ENCODE results near the gene AIMP1.

AIMP1 gene

DNA sequence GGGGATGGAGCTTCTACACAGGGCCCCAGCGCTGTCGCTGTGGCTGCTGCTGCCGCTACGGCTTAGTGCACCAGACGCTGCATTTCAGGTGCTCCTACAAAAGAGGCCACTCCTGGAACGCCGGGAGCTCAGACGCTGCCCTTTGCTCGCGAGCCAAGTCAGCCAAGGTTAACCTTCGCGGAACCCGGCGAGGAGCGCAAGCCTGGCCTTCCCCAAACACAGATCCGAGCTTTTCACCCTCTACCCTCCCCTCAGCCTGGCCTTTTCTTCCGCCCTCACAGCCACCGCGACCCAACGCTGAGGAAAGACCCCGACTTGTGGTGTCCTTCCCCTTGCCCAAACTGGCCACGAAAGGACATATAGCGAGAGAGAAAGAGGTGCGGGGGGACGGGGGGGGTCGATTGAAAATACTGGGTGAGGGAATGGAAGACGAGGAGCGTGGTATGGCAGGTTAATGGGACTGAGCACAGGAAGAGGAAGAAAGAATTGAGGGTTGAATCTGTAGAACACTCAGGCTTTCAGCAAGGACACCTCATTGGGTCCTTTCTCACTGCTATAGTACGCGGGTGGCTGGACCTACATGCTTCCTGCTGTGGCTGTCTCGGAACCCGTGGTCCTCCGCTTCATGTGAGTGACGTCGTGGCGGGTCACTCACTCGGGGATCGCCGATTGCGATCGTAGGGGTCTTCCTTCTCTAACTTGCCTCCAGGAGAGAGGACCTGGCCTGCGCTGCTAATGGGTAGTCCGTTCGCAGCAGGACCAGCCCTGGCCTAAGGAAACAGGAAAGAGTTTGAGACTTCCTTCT, at the start of gene AIMP1, which contains the start of gene TBCK:
Gene AIMP1, plus strand, starts transcription at position 583 of the 805 bp plus-strand sequence. CDS start 8,460 bp downstream, outside the sequence.
Gene TBCK, minus strand, starts transcription at position 242 of the 805 bp plus-strand sequence. CDS start 7,249 bp downstream, outside the sequence.
- peak; percentile 83 for DNase-seq (ENCODE audit: low read depth)

DNA sequence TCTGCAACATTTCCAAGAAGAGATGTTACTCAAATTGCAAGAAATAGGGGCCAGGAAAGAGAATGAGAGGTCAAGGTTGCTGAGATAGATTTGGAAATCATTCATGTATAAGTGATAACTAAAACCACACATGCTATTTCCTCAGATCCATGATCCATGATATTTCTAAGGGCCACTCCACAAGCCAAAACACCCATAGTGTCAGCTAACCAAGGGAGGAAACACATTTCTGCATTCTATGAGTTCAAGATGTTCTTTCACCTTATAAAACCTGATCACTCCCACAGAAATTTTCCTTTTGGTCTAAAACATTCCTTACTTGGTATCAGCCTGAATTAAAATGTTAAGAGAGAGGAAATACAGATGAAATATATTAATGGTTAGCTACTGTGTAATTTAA, 47.6 kb upstream of the AIMP1 start:
- no peak for DNase-seq (ENCODE audit: low read depth)

DNA sequence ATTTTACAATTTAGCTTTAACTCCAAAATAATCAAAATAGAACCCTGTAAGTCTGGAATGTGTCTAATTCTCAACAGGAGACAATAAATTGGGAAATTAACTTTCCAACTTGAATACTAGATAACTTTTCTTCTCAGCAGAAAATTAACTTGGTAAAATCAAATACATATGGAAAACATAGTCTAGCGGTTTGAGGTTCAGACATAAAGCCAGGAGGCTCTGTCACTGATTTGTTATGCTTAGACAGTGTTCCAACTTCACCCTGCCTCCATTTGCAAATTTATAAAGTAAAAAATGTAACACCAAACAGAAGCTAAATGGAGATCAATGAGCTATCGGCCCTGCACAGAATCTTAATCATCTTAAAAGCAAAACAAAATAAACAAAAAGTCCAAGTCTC, 46.6 kb upstream of the AIMP1 start:
- DNase-seq (ENCODE audit: low read depth): no peak

DNA sequence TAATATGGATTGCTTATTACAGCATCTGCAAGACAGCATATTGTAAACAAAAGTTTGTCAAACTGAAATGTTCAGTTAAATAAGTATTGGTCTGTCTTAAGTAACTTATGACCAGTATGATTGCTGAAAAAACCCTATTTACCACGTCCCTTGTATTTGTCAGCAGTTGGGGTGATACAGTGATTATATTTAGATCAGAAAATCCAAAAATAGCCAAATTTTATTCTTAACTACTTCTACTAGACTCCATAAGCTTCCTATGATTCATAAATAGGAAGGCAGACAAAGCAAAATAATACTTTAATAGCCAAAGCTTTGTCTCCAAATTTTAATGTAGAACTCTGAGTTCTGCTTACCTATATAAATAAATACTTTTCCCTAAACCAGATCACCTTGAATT, 45.6 kb upstream of the AIMP1 start:
- no peak for DNase-seq (ENCODE audit: low read depth)

GRCh38 chr4:106273831-106274230, 42.5 kb upstream of the AIMP1 start:
- DNase-seq (ENCODE audit: low read depth): no peak

GRCh38 chr4:106277140-106277675, 39.1 kb upstream of the AIMP1 start:
- DNase-seq (ENCODE audit: low read depth): no peak

GRCh38 chr4:106284227-106284626, 32.1 kb upstream of the AIMP1 start:
- no peak for DNase-seq (ENCODE audit: low read depth)

GRCh38 chr4:106286611-106287010, 29.7 kb upstream of the AIMP1 start:
- DNase-seq (ENCODE audit: low read depth): no peak

- DNase-seq (ENCODE audit: low read depth): peak; percentile 78
These were observed 28.9 kb upstream of the AIMP1 start for GRCh38 chr4:106287353-106287969.

- DNase-seq (ENCODE audit: low read depth): no peak
These were observed 26.6 kb upstream of the AIMP1 start for GRCh38 chr4:106289737-106290136.

DNA sequence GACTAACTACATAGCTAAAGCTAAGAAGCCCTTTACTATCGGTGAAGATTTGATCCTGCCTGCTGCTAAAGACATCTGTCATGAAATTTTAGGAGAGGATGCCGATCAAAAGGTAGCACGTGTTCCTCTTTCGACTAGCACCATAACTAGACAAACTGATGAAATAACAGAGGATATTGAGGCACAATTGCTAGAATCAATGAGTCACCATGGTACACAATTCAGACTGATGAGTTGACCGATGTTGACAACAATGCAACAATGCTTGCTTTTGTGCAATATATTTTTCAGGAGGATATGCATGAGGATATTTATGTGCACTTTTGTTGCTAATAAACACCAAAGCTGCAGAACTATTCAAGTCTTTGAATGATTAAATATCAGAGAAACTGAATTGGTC, 24.7 kb upstream of the AIMP1 start:
- DNase-seq (ENCODE audit: low read depth): no peak

- DNase-seq (ENCODE audit: low read depth): no peak
These were observed 22.3 kb upstream of the AIMP1 start for GRCh38 chr4:106294062-106294461.

GRCh38 chr4:106297245-106298035, 18.9 kb upstream of the AIMP1 start:
- DNase-seq (ENCODE audit: low read depth): no peak

DNA sequence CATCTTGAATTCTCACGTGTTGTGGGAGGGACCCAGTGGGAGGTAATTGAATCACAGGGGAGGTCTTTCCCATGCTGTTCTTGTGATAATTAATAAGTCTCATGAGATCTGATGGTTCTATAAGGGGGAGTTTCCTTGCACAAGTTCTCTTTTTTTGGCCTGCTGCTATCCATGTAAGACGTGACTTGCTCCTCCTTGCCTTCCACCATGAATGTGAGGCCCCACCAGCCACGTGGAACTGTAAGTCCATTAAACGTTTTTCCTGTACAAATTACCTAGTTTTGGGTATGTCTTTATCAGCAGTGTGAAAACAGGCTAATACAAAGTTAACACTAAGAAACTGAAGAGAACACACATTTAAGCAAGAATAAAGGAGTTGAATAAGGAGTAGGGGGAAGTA, 16.4 kb upstream of the AIMP1 start:
- no peak for DNase-seq (ENCODE audit: low read depth)

GRCh38 chr4:106301393-106302061, 14.8 kb upstream of the AIMP1 start:
- DNase-seq (ENCODE audit: low read depth): peak; percentile 17

DNA sequence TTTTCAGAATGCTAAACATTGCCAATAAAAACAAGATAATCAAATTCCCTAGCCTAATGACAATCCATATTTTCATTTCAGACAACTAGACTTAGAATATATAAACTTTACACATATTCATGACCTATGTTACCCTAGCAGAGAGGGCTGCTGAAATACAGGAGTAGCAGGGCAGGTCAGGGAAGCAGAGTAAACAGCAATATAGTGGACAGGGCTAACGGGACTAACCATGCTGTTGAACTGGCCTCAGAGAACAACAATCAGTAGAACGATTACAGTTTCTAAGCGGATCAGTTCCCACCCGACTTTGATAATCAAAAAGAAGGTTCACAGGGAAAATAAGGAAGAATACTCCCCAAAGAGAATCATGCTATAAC, 14.3 kb upstream of the AIMP1 start:
- DNase-seq (ENCODE audit: low read depth): no peak

GRCh38 chr4:106303548-106304281, 12.6 kb upstream of the AIMP1 start:
- DNase-seq (ENCODE audit: low read depth): no peak

DNA sequence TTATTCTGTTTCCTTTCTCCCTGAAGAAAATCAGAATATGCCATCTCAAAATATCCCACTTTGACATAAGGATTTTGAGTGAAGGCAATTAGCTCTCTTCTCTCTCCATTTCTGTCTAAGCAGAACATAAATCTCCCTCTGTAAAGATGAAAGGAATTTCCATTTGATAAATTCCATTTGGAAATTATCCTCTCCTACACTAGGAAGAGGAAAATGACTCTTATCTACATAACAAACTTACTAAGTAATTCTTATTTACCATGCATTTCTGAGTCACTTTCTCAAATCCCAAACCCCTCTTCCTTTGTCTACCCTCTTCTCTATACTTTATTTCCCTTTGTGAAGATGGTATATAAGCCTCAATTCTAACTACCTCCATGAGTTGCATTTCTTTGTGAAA, 11.7 kb upstream of the AIMP1 start:
- DNase-seq (ENCODE audit: low read depth): no peak

- no peak for DNase-seq (ENCODE audit: low read depth)
These were observed 10.8 kb upstream of the AIMP1 start for GRCh38 chr4:106305435-106306055.

DNA sequence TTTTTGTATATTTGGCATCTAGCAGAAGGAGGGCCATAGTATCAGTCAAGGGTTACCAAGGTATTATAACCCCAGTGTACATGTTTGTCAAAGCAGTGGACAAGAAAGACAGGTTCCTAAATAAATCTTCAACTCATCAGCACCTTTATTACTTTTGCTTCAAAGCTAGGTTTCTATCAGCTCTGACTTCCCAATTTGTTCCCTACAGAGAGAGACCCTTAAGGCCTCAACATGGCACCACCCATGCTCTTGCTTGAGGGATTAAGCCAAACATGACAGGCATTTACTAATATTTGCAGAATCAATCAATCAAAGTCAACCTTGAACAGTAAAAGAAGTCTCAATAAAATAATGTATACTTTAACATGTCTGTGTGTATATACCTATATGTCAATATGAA, 9.8 kb upstream of the AIMP1 start:
- no peak for DNase-seq (ENCODE audit: low read depth)

DNA sequence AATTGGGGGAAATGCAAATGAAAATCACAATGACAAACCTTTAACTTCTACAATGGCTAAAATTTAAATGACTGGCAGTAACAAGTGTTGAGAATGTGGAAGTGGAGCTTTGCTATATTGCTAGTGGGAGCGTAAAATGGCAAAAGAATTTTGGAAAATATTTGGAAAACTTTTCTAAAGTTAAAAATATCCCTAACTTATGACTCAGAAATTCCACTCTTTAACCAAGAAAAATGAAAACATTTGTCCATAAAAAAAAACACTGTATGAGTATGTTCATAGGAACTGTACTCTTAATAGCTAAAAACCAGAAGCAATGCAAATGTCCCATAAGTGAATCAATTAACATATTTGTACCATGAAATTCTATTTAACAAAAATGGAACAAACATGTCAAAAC, 4.0 kb upstream of the AIMP1 start:
- no peak for DNase-seq (ENCODE audit: low read depth)
